Natural killer cell (primary cell): Measurements from ENCODE around the gene PAH. TPM values are rescaled to one million over a fixed set of nuclear protein-coding genes. Genes with fewer than 3 reads are reported as not detected.

Experiments
- ATAC-seq, 3 donors: fragments of 150-1000 bp in 2 of 3; fragments of 200-7000 bp in 1 of 3; cut with Tn5 transposase; 1 replicate in 1 of 3; 2 replicates in 2 of 3; pipeline ENCODE4 v1.10.0; 2021; ENCODE audit warnings: mild to moderate bottlenecking in 2 of 3, moderate library complexity in 2 of 3
- DNase-seq, 2 donors: peaks; one replicate each; pipeline versions ENCODE4 v3.0.0 to v3.0.0-alpha.2; 2013 to 2021; ENCODE audit warnings: mixed read lengths in 1 of 2
- H3K27ac ChIP-seq: one replicate; pipeline ENCODE4 v1.5.1; 2013; ENCODE audit warnings: mild to moderate bottlenecking, low read length
- H3K27me3 ChIP-seq: one replicate; pipeline ENCODE4 v1.6.1; 2013; ENCODE audit warnings: low read length; ENCODE audit not compliant: control insufficient read depth, insufficient read depth
- H3K36me3 ChIP-seq: one replicate; pipeline ENCODE4 v1.6.1; 2013; ENCODE audit warnings: low read length; ENCODE audit not compliant: control insufficient read depth, insufficient read depth
- H3K4me1 ChIP-seq: one replicate; pipeline ENCODE4 v1.6.1; 2013; ENCODE audit warnings: low read length; ENCODE audit not compliant: control insufficient read depth, insufficient read depth
- H3K4me3 ChIP-seq: one replicate; pipeline ENCODE4 v1.5.1; 2013; ENCODE audit warnings: low read length
- H3K9me3 ChIP-seq: one replicate; pipeline ENCODE4 v1.6.1; 2013; ENCODE audit warnings: low read length; ENCODE audit not compliant: control insufficient read depth, insufficient read depth
- H3K27ac Mint-ChIP-seq, 2 donors: one replicate each; pipeline ENCODE4 v1.8.0; 2022; ENCODE audit warnings: mild to moderate bottlenecking in 2 of 2, mixed read lengths in 2 of 2, moderate library complexity in 1 of 2
- H3K27me3 Mint-ChIP-seq, 2 donors: one replicate each; pipeline ENCODE4 v1.8.0; 2022; ENCODE audit warnings: low read depth in 2 of 2, mixed read lengths in 2 of 2
- H3K36me3 Mint-ChIP-seq: one replicate; pipeline ENCODE4 v1.8.0; 2022; ENCODE audit warnings: mixed read lengths
- H3K4me1 Mint-ChIP-seq, 2 donors: one replicate each; pipeline ENCODE4 v1.8.0; 2022; ENCODE audit warnings: mixed read lengths in 2 of 2
- H3K4me3 Mint-ChIP-seq: one replicate; pipeline ENCODE4 v1.8.0; 2022; ENCODE audit warnings: mild to moderate bottlenecking, moderate library complexity, mixed read lengths
- H3K9me3 Mint-ChIP-seq, 2 donors: one replicate each; pipeline ENCODE4 v1.8.0; 2022; ENCODE audit warnings: mixed read lengths in 2 of 2
- WGBS: methylation state at CpG from one replicate; pipeline ENCODE4 v1.1.7; 2013; ENCODE audit warnings: missing lambda C conversion rate; ENCODE audit not compliant: insufficient coverage; 5-methylcytosine and 5-hydroxymethylcytosine counted together
- intact Hi-C: fragments of 100-400 bp; cut with micrococcal nuclease; formaldehyde crosslinking; loops from one replicate; pipeline ENCODE4 v1.14.2; 2022
- total RNA-seq, 4 donors: library from RNA; stranded (reverse); fragments of 120-200 nt in 1 of 4; gene quantifications; one replicate each; pipeline versions ENCODE4 v1.2.3 to v1.2.4, GENCODE V29; 2013 to 2022
- TF ChIP-seq, protein P1 (sequence below): fragments of 200-600 bp; IDR thresholded peaks from one replicate; pipeline ENCODE4 v1.8.0; 2022; ENCODE audit warnings: antibody characterized with exemption

Gene PAH
- total RNA-seq, 3 donors from 2014 or later (not counting 1 experiment from before 2014, with no cell fraction given) = not detected

GRCh38 chr12:102964872-102965271 is 47.8 kb upstream of the PAH start:
- 5% methylated on average over 21 of the region's 21 CpGs for WGBS
- Mint-ChIP-seq H3K27me3 (peaks cover 56 to 75% of the 10 kb centered on the region in 2 donors), H3K27ac (no peak overlapping the region), H3K4me1 (no peaks in the 10 kb centered on the region), H3K9me3 (peaks cover 5 to 6% of the 10 kb centered on the region in 2 donors), H3K36me3 (no peaks in the 10 kb centered on the region), H3K4me3 (no peak overlapping the region)
- Histone ChIP-seq H3K4me3 (no peak overlapping the region), H3K27me3 (peaks cover 37% of the 10 kb centered on the region), H3K27ac (no peak overlapping the region), H3K9me3 (peaks cover 3% of the 10 kb centered on the region), H3K36me3 (no peaks in the 10 kb centered on the region), H3K4me1 (no peaks in the 10 kb centered on the region)
- peak in 1 of 2 donors; percentile 18 for DNase-seq
- no peak for ATAC-seq
- intact Hi-C loops = no loop called here
- TF ChIP-seq, protein P1, sequence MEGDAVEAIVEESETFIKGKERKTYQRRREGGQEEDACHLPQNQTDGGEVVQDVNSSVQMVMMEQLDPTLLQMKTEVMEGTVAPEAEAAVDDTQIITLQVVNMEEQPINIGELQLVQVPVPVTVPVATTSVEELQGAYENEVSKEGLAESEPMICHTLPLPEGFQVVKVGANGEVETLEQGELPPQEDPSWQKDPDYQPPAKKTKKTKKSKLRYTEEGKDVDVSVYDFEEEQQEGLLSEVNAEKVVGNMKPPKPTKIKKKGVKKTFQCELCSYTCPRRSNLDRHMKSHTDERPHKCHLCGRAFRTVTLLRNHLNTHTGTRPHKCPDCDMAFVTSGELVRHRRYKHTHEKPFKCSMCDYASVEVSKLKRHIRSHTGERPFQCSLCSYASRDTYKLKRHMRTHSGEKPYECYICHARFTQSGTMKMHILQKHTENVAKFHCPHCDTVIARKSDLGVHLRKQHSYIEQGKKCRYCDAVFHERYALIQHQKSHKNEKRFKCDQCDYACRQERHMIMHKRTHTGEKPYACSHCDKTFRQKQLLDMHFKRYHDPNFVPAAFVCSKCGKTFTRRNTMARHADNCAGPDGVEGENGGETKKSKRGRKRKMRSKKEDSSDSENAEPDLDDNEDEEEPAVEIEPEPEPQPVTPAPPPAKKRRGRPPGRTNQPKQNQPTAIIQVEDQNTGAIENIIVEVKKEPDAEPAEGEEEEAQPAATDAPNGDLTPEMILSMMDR = no peak

DNA sequence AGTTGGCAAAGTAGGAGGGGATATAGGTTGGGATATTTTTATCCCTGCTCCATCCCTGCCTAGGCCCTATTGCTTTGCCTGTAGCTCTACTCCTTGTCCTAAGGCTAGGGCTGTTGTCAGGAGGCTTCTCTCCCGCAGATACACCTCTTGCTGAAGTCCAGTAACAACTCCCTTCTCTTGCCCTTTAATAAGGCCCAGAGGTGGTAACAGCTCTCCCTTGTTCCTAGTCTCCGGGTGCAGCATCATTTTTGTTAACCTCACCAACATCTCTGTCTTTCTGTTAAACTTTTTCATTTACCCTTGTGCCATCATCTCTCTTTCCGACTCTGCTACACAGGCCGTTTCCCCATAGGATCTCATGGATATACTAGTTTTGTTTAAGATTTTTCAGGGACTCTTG is 46.8 kb upstream of the PAH start:
- Mint-ChIP-seq H3K4me3 (no peak overlapping the region), H3K27ac (no peak overlapping the region), H3K27me3 (peaks cover 65 to 86% of the 10 kb centered on the region in 2 donors), H3K9me3 (peaks cover 5 to 6% of the 10 kb centered on the region in 2 donors), H3K4me1 (no peaks in the 10 kb centered on the region), H3K36me3 (no peaks in the 10 kb centered on the region)
- H3K4me3 ChIP-seq = no peak overlapping the region
- no peak for ATAC-seq
- TF ChIP-seq, protein P1 = no peak
- H3K36me3 ChIP-seq = no peaks in the 10 kb centered on the region
- no peaks in the 10 kb centered on the region for H3K4me1 ChIP-seq
- DNase-seq = no peak
- peaks cover 3% of the 10 kb centered on the region for H3K9me3 ChIP-seq
- WGBS = 34% methylated on average over 3 of the region's 4 CpGs
- H3K27me3 ChIP-seq = peaks cover 37% of the 10 kb centered on the region
- intact Hi-C loops = no loop called here
- H3K27ac ChIP-seq = no peak overlapping the region

- Histone ChIP-seq H3K9me3 (peaks cover 3% of the 10 kb centered on the region), H3K27me3 (peaks cover 37% of the 10 kb centered on the region), H3K4me3 (no peak overlapping the region), H3K27ac (no peak overlapping the region), H3K4me1 (peaks cover under 1% of the 10 kb centered on the region), H3K36me3 (no peaks in the 10 kb centered on the region)
- Mint-ChIP-seq H3K27me3 (peaks cover 66 to 88% of the 10 kb centered on the region in 2 donors), H3K4me3 (no peak overlapping the region), H3K9me3 (peaks cover 5 to 6% of the 10 kb centered on the region in 2 donors), H3K27ac (no peak overlapping the region), H3K4me1 (no peaks in the 10 kb centered on the region), H3K36me3 (no peaks in the 10 kb centered on the region)
- TF ChIP-seq, protein P1 = no peak
- intact Hi-C loops = no loop called here
- DNase-seq (no peak), ATAC-seq (no peak)
- WGBS = 3% methylated on average over 2 of the region's 3 CpGs
These were observed 45.9 kb upstream of the PAH start for GRCh38 chr12:102962986-102963385.

- Mint-ChIP-seq H3K4me1 (no peaks in the 10 kb centered on the region), H3K9me3 (peaks cover 3 to 4% of the 10 kb centered on the region in 2 donors), H3K4me3 (no peak overlapping the region), H3K27me3 (peaks cover 68 to 84% of the 10 kb centered on the region in 2 donors), H3K36me3 (no peaks in the 10 kb centered on the region), H3K27ac (no peak overlapping the region)
- intact Hi-C loops = no loop called here
- WGBS = 8% methylated on average over 10 of the region's 11 CpGs
- Histone ChIP-seq H3K4me3 (no peak overlapping the region), H3K36me3 (no peaks in the 10 kb centered on the region), H3K4me1 (peaks cover 5% of the 10 kb centered on the region), H3K9me3 (peaks cover 3% of the 10 kb centered on the region), H3K27ac (no peak overlapping the region), H3K27me3 (peaks cover 40% of the 10 kb centered on the region)
- DNase-seq (no peak), ATAC-seq (no peak)
- TF ChIP-seq, protein P1 = no peak
These were observed 45.5 kb upstream of the PAH start for GRCh38 chr12:102962532-102962931.
